ENCODE results near the gene OLFM4. TPM values are rescaled to one million over a fixed set of nuclear protein-coding genes. Genes with fewer than 3 reads are reported as not detected.

Gene OLFM4
- total and polyA plus RNA-seq, 2 experiments from 2014 or later: not detected

DNA sequence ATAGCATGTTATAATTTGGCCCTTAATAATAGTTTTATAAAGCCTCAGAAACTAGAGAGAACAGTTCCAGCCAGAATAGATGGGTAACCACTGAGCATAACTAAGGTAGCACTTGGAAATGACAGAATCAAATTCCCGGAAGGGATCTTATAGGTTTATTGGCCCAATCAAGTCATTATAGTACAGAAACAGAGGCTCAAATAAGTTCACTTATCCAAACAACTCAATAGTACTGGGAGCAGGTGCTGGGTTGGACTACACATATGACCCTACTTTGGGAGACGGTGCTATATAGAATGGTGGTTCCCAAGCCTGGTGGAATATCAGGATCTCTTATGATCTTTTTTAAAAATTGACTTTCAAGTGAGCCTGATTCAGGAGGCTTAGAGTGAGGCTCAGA lies 32.7 kb upstream of the OLFM4 start:
- Histone ChIP-seq H3K79me2 (replicated peaks; ENCODE audit: insufficient read depth) (no peaks in the 10 kb centered on the region), H4K20me1 (replicated peaks; ENCODE audit: insufficient read depth) (no peaks in the 10 kb centered on the region), H3K4me1 (ENCODE audit: insufficient read depth) (peaks cover 33% of the 10 kb centered on the region), H3K9me2 (ENCODE audit: insufficient read depth) (no peaks in the 10 kb centered on the region; the same call in 1 of the 2 replicates), H3K36me3 (ENCODE audit: insufficient read depth) (no peaks in the 10 kb centered on the region), H3K4me3 (no peak overlapping the region), H3K4me2 (no peak overlapping the region), H3F3A (replicated peaks; ENCODE audit: low read depth) (no peaks in the 10 kb centered on the region), H3K27ac (ENCODE audit: low read depth) (no peak overlapping the region), H3K27me3 (ENCODE audit: insufficient read depth) (no peaks in the 10 kb centered on the region), H2AFZ (no peak overlapping the region)
- ATAC-seq (no peak), DNase-seq (ENCODE audit: low spot score) (no peak)
- H3K36me3 Mint-ChIP-seq (ENCODE audit: low read depth): no peaks in the 10 kb centered on the region
- H3K4me1 Mint-ChIP-seq: peaks cover 27% of the 10 kb centered on the region
- no peak overlapping the region for H3K4me3 Mint-ChIP-seq
- H3K27ac Mint-ChIP-seq: no peak overlapping the region
- TF ChIP-seq, protein P1, sequence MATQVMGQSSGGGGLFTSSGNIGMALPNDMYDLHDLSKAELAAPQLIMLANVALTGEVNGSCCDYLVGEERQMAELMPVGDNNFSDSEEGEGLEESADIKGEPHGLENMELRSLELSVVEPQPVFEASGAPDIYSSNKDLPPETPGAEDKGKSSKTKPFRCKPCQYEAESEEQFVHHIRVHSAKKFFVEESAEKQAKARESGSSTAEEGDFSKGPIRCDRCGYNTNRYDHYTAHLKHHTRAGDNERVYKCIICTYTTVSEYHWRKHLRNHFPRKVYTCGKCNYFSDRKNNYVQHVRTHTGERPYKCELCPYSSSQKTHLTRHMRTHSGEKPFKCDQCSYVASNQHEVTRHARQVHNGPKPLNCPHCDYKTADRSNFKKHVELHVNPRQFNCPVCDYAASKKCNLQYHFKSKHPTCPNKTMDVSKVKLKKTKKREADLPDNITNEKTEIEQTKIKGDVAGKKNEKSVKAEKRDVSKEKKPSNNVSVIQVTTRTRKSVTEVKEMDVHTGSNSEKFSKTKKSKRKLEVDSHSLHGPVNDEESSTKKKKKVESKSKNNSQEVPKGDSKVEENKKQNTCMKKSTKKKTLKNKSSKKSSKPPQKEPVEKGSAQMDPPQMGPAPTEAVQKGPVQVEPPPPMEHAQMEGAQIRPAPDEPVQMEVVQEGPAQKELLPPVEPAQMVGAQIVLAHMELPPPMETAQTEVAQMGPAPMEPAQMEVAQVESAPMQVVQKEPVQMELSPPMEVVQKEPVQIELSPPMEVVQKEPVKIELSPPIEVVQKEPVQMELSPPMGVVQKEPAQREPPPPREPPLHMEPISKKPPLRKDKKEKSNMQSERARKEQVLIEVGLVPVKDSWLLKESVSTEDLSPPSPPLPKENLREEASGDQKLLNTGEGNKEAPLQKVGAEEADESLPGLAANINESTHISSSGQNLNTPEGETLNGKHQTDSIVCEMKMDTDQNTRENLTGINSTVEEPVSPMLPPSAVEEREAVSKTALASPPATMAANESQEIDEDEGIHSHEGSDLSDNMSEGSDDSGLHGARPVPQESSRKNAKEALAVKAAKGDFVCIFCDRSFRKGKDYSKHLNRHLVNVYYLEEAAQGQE (IDR thresholded peaks at IDR 0.05; ENCODE audit: unreplicated experiment): no peak
- no peak for TF ChIP-seq POLR2AphosphoS5 (IDR thresholded peaks at IDR 0.05; ENCODE audit: low read depth)
- TF ChIP-seq ZNF331 (CRISPR knock-in tag; IDR thresholded peaks at IDR 0.05; ENCODE audit: low read depth): no peak
- TF ChIP-seq STAT1 (IDR thresholded peaks at IDR 0.05; ENCODE audit: unreplicated experiment): no peak
- no peak for TF ChIP-seq EZH2phosphoT487 (IDR thresholded peaks at IDR 0.05; ENCODE audit: unreplicated experiment)
- no peak for TF ChIP-seq CREB1 (CRISPR knock-in tag; IDR thresholded peaks at IDR 0.05; ENCODE audit: low read depth)
- TF ChIP-seq NANOG (IDR thresholded peaks at IDR 0.05; ENCODE audit: borderline replicate concordance): no peak
- TF ChIP-seq JUNB (IDR thresholded peaks at IDR 0.05; ENCODE audit: unreplicated experiment): no peak
- TF ChIP-seq, protein P2, sequence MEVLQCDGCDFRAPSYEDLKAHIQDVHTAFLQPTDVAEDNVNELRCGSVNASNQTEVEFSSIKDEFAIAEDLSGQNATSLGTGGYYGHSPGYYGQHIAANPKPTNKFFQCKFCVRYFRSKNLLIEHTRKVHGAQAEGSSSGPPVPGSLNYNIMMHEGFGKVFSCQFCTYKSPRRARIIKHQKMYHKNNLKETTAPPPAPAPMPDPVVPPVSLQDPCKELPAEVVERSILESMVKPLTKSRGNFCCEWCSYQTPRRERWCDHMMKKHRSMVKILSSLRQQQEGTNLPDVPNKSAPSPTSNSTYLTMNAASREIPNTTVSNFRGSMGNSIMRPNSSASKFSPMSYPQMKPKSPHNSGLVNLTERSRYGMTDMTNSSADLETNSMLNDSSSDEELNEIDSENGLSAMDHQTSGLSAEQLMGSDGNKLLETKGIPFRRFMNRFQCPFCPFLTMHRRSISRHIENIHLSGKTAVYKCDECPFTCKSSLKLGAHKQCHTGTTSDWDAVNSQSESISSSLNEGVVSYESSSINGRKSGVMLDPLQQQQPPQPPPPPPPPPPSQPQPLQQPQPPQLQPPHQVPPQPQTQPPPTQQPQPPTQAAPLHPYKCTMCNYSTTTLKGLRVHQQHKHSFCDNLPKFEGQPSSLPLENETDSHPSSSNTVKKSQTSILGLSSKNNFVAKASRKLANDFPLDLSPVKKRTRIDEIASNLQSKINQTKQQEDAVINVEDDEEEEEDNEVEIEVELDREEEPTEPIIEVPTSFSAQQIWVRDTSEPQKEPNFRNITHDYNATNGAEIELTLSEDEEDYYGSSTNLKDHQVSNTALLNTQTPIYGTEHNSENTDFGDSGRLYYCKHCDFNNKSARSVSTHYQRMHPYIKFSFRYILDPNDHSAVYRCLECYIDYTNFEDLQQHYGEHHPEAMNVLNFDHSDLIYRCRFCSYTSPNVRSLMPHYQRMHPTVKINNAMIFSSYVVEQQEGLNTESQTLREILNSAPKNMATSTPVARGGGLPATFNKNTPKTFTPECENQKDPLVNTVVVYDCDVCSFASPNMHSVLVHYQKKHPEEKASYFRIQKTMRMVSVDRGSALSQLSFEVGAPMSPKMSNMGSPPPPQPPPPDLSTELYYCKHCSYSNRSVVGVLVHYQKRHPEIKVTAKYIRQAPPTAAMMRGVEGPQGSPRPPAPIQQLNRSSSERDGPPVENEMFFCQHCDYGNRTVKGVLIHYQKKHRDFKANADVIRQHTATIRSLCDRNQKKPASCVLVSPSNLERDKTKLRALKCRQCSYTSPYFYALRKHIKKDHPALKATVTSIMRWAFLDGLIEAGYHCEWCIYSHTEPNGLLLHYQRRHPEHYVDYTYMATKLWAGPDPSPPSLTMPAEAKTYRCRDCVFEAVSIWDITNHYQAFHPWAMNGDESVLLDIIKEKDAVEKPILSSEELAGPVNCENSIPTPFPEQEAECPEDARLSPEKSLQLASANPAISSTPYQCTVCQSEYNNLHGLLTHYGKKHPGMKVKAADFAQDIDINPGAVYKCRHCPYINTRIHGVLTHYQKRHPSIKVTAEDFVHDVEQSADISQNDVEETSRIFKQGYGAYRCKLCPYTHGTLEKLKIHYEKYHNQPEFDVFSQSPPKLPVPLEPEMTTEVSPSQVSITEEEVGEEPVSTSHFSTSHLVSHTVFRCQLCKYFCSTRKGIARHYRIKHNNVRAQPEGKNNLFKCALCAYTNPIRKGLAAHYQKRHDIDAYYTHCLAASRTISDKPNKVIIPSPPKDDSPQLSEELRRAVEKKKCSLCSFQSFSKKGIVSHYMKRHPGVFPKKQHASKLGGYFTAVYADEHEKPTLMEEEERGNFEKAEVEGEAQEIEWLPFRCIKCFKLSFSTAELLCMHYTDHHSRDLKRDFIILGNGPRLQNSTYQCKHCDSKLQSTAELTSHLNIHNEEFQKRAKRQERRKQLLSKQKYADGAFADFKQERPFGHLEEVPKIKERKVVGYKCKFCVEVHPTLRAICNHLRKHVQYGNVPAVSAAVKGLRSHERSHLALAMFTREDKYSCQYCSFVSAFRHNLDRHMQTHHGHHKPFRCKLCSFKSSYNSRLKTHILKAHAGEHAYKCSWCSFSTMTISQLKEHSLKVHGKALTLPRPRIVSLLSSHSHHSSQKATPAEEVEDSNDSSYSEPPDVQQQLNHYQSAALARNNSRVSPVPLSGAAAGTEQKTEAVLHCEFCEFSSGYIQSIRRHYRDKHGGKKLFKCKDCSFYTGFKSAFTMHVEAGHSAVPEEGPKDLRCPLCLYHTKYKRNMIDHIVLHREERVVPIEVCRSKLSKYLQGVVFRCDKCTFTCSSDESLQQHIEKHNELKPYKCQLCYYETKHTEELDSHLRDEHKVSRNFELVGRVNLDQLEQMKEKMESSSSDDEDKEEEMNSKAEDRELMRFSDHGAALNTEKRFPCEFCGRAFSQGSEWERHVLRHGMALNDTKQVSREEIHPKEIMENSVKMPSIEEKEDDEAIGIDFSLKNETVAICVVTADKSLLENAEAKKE (CRISPR knock-in tag; IDR thresholded peaks at IDR 0.05): no peak
- no peak for TF ChIP-seq EZH2 (IDR thresholded peaks at IDR 0.05; ENCODE audit: low read depth, unreplicated experiment)
- TF ChIP-seq, protein P3, sequence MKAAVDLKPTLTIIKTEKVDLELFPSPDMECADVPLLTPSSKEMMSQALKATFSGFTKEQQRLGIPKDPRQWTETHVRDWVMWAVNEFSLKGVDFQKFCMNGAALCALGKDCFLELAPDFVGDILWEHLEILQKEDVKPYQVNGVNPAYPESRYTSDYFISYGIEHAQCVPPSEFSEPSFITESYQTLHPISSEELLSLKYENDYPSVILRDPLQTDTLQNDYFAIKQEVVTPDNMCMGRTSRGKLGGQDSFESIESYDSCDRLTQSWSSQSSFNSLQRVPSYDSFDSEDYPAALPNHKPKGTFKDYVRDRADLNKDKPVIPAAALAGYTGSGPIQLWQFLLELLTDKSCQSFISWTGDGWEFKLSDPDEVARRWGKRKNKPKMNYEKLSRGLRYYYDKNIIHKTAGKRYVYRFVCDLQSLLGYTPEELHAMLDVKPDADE (IDR thresholded peaks at IDR 0.05): no peak
- TF ChIP-seq ZNF114 (CRISPR knock-in tag; IDR thresholded peaks at IDR 0.05): no peak
- TF ChIP-seq, protein P4, sequence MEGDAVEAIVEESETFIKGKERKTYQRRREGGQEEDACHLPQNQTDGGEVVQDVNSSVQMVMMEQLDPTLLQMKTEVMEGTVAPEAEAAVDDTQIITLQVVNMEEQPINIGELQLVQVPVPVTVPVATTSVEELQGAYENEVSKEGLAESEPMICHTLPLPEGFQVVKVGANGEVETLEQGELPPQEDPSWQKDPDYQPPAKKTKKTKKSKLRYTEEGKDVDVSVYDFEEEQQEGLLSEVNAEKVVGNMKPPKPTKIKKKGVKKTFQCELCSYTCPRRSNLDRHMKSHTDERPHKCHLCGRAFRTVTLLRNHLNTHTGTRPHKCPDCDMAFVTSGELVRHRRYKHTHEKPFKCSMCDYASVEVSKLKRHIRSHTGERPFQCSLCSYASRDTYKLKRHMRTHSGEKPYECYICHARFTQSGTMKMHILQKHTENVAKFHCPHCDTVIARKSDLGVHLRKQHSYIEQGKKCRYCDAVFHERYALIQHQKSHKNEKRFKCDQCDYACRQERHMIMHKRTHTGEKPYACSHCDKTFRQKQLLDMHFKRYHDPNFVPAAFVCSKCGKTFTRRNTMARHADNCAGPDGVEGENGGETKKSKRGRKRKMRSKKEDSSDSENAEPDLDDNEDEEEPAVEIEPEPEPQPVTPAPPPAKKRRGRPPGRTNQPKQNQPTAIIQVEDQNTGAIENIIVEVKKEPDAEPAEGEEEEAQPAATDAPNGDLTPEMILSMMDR (conservative IDR thresholded peaks at IDR 0.05; ENCODE audit: low read depth in 2 of 2): no peak
- peaks cover 1% of the 10 kb centered on the region for H3K27me3 Mint-ChIP-seq (ENCODE audit: insufficient read depth, low read depth, poor library complexity)
- peaks cover 4% of the 10 kb centered on the region; the same call in 1 of the 3 replicates for H3K9me3 Mint-ChIP-seq
